GM23248 (cell line): ENCODE data around the gene FAM204A. TPM values are rescaled to one million over a fixed set of nuclear protein-coding genes. Genes with fewer than 3 reads are reported as not detected.

Experiments
- DNase-seq: peaks from one replicate; pipeline ENCODE4 v3.0.0-alpha.2; 2015
- H2AFZ ChIP-seq: fragments of 200-600 bp; sonication (generic); 2 replicates; pipeline ENCODE4 v1.6.1; 2016; ENCODE audit warnings: antibody characterized with exemption
- H3F3A ChIP-seq: fragments of 200-600 bp; sonication (generic); 2 replicates; pipeline ENCODE4 v1.6.1; 2016; ENCODE audit warnings: mild to moderate bottlenecking, antibody characterized with exemption, mixed run types; ENCODE audit not compliant: insufficient read depth
- H3K27ac ChIP-seq: fragments of 200-600 bp; sonication (generic); 2 replicates; pipeline ENCODE4 v1.5.1; 2016; ENCODE audit warnings: mild to moderate bottlenecking
- H3K27me3 ChIP-seq: fragments of 200-600 bp; sonication (generic); replicated peaks from 2 replicates; pipeline ENCODE4 v1.6.1; 2016; ENCODE audit warnings: mild to moderate bottlenecking; ENCODE audit not compliant: insufficient read depth
- H3K36me3 ChIP-seq: fragments of 200-600 bp; sonication (generic); 2 replicates; pipeline ENCODE4 v1.6.1; 2016; ENCODE audit warnings: low read depth, mild to moderate bottlenecking
- H3K4me1 ChIP-seq: fragments of 200-600 bp; sonication (generic); 2 replicates; pipeline ENCODE4 v1.6.1; 2016; ENCODE audit warnings: mild to moderate bottlenecking; ENCODE audit not compliant: insufficient read depth
- H3K4me2 ChIP-seq: fragments of 200-600 bp; sonication (generic); one replicate; pipeline ENCODE4 v1.6.1; 2016; ENCODE audit warnings: mild to moderate bottlenecking; ENCODE audit not compliant: unreplicated experiment
- H3K4me3 ChIP-seq: fragments of 200-600 bp; sonication (generic); 2 replicates; pipeline ENCODE4 v1.5.1; 2016; ENCODE audit warnings: mild to moderate bottlenecking
- H3K79me2 ChIP-seq: fragments of 200-600 bp; sonication (generic); 2 replicates; pipeline ENCODE4 v1.6.1; 2016; ENCODE audit warnings: mild to moderate bottlenecking; ENCODE audit not compliant: insufficient read depth
- H3K9ac ChIP-seq: fragments of 200-600 bp; sonication (generic); 2 replicates; pipeline ENCODE4 v1.6.1; 2016; ENCODE audit warnings: mild to moderate bottlenecking
- H3K9me2 ChIP-seq: fragments of 200-600 bp; sonication (generic); 2 replicates; pipeline ENCODE4 v1.6.1; 2016; ENCODE audit warnings: mixed run types, mild to moderate bottlenecking, moderate library complexity; ENCODE audit not compliant: insufficient read depth
- H3K9me3 ChIP-seq: fragments of 200-600 bp; sonication (generic); one replicate; pipeline ENCODE4 v1.6.1; 2017; ENCODE audit warnings: low read depth
- H4K20me1 ChIP-seq: fragments of 200-600 bp; sonication (generic); 2 replicates; pipeline ENCODE4 v1.6.0; 2016; ENCODE audit not compliant: insufficient read depth
- EZH2 ChIP-seq: fragments of 200-600 bp; sonication (generic); IDR thresholded peaks from 2 replicates; pipeline ENCODE4 v1.6.1; 2018; ENCODE audit warnings: antibody characterized with exemption, mild to moderate bottlenecking; ENCODE audit not compliant: insufficient read depth, poor library complexity, severe bottlenecking
- EZH2phosphoT487 ChIP-seq: fragments of 200-600 bp; sonication (generic); IDR thresholded peaks from 2 replicates; pipeline ENCODE4 v1.6.1; 2018; ENCODE audit warnings: antibody characterized with exemption, moderate library complexity, mild to moderate bottlenecking, low read depth; ENCODE audit not compliant: insufficient read depth
- WGBS, 2 experiments: methylation state at CpG; one replicate each; pipeline ENCODE4 v1.1.6; 2015 to 2017; ENCODE audit warnings: low lambda C conversion rate in 2 of 2, low coverage in 1 of 2; ENCODE audit errors: missing lambda C conversion rate in 2 of 2; 5-methylcytosine and 5-hydroxymethylcytosine counted together
- in situ Hi-C: fragments of 300-500 bp; cut with MboI; formaldehyde crosslinking; loops from 2 replicates; pipeline ENCODE4 v1.15.0; 2020
- polyA plus RNA-seq: library from polyadenylated mRNA; unstranded; fragments of >200 nt; fragmentation: Nextera tagmentation; extraction: Ambion mirVana; gene quantifications from 2 replicates; pipeline ENCODE4 v1.2.1, GENCODE V29; 2016
- total RNA-seq: library from RNA; depleted of rRNA; stranded (reverse); fragments of >200 nt; shearing (Covaris generic); gene quantifications from 2 replicates; pipeline ENCODE4 v1.2.3, GENCODE V29; 2014

FAM204A gene
- total and polyA plus RNA-seq, 2 experiments from 2014 or later: 71.8 to 87.2 TPM

- in situ Hi-C loops: no loop called here
- Histone ChIP-seq H4K20me1 (no peaks in the 10 kb centered on the region), H3K9ac (no peak overlapping the region), H3K27me3 (no peaks in the 10 kb centered on the region), H3K27ac (no peak overlapping the region), H2AFZ (no peak overlapping the region), H3K9me3 (no peaks in the 10 kb centered on the region), H3K4me3 (no peak overlapping the region), H3K36me3 (no peaks in the 10 kb centered on the region), H3F3A (no peaks in the 10 kb centered on the region), H3K4me1 (no peaks in the 10 kb centered on the region), H3K4me2 (no peak overlapping the region), H3K79me2 (no peaks in the 10 kb centered on the region), H3K9me2 (no peaks in the 10 kb centered on the region)
- no peak for TF ChIP-seq EZH2phosphoT487
- TF ChIP-seq EZH2: no peak
- no peak for DNase-seq
- WGBS, 2 experiments: 59 to 75% methylated on average over 1 of the region's 1 CpG
Observed at GRCh38 chr10:118300320-118300719, 41.8 kb downstream of the FAM204A start.

- Histone ChIP-seq H3F3A (no peaks in the 10 kb centered on the region), H3K9me3 (no peaks in the 10 kb centered on the region), H3K4me2 (no peak overlapping the region), H4K20me1 (no peaks in the 10 kb centered on the region), H3K9ac (no peak overlapping the region), H3K79me2 (no peaks in the 10 kb centered on the region), H3K36me3 (no peaks in the 10 kb centered on the region), H3K27me3 (no peaks in the 10 kb centered on the region), H3K27ac (no peak overlapping the region), H2AFZ (no peak overlapping the region), H3K4me3 (no peak overlapping the region), H3K9me2 (no peaks in the 10 kb centered on the region), H3K4me1 (no peaks in the 10 kb centered on the region)
- no peak for DNase-seq
- WGBS, 2 experiments: 91 to 92% methylated on average over 7 of the region's 7 CpGs
- TF ChIP-seq EZH2 (no peak), EZH2phosphoT487 (no peak)
- in situ Hi-C loops: no loop called here
Observed at GRCh38 chr10:118298787-118299186, 43.3 kb downstream of the FAM204A start.

GRCh38 chr10:118291122-118291521, 51.0 kb downstream of the FAM204A start:
- H3K4me3 ChIP-seq: no peak overlapping the region

GRCh38 chr10:118290471-118290995, 51.6 kb downstream of the FAM204A start:
- Histone ChIP-seq H3K36me3 (no peaks in the 10 kb centered on the region), H3K4me3 (no peak overlapping the region), H3F3A (no peaks in the 10 kb centered on the region), H3K9me3 (no peaks in the 10 kb centered on the region), H3K27me3 (no peaks in the 10 kb centered on the region; the same call in 1 of the 2 replicates), H3K4me2 (no peak overlapping the region), H4K20me1 (no peaks in the 10 kb centered on the region), H2AFZ (no peak overlapping the region), H3K4me1 (no peaks in the 10 kb centered on the region), H3K9ac (no peak overlapping the region), H3K9me2 (no peaks in the 10 kb centered on the region), H3K27ac (no peak overlapping the region), H3K79me2 (no peaks in the 10 kb centered on the region)
- in situ Hi-C loops: no loop called here
- TF ChIP-seq EZH2 (no peak), EZH2phosphoT487 (no peak)
- 87 to 96% methylated on average over 3 of the region's 3 CpGs for WGBS, 2 experiments
- no peak for DNase-seq

More at GRCh38 chr10:118291122-118291521, 51.0 kb downstream of the FAM204A start:
- Histone ChIP-seq H2AFZ (no peak overlapping the region), H3K27me3 (no peaks in the 10 kb centered on the region; the same call in 1 of the 2 replicates), H3K4me2 (no peak overlapping the region), H3K27ac (no peak overlapping the region), H3K9me3 (no peaks in the 10 kb centered on the region), H3F3A (no peaks in the 10 kb centered on the region), H3K79me2 (no peaks in the 10 kb centered on the region), H3K4me1 (no peaks in the 10 kb centered on the region), H3K9me2 (no peaks in the 10 kb centered on the region), H4K20me1 (no peaks in the 10 kb centered on the region), H3K36me3 (no peaks in the 10 kb centered on the region), H3K9ac (no peak overlapping the region)
- DNase-seq: no peak
- TF ChIP-seq EZH2 (no peak), EZH2phosphoT487 (no peak)
- in situ Hi-C loops: no loop called here
